ENCODE measurements around the gene ATRNL1.

The ATRNL1 gene

GRCh38 chr10:115985786-115986185 is 892.6 kb downstream of the ATRNL1 start:
- no peak for DNase-seq (ENCODE audit: low spot score)

DNA sequence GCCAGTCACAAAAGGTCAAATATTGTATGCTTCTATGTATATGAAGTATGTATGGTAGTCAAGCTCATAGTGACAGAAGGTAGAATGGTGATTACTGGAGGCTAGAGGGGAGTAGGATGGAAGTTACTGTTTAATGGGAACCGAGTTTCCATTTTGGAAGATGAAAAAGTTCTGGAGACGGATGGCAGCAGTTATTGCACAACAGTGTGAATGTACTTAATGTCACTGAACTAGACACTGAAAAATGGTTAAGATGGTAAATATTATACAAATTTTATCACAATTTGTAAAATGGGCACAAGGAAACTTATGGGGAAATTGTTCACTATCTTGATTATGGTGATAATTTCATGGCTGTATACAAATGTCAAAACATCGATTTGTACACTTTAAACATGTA is 895.2 kb downstream of the ATRNL1 start:
- DNase-seq (ENCODE audit: low spot score): no peak

DNA sequence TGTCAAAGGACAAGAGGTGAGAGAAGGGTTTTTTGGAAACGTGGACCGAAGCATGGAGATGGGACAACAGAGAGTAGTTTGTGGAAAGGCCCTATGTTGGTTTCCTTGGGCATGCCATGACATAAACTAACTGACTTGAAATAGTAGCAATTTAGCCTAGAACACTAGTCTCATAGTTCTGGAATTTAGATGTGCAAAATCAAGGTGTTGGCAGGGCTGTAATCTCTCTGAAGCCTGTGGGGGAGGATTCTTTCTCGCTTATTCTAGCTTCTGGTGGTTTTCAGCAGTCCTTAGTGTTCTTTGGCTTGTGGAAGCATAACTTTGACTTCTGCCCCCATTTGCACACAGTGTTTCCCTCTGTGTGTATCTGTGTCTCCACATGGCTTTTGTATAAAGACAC is 896.5 kb downstream of the ATRNL1 start:
- DNase-seq (ENCODE audit: low spot score): no peak

- no peak for DNase-seq (ENCODE audit: low spot score)
These were observed 899.2 kb downstream of the ATRNL1 start for GRCh38 chr10:115992236-115992986.

GRCh38 chr10:115996031-115996430 is 902.9 kb downstream of the ATRNL1 start:
- no peak for DNase-seq (ENCODE audit: low spot score)

- DNase-seq (ENCODE audit: low spot score): no peak
These were observed 905.1 kb downstream of the ATRNL1 start for GRCh38 chr10:115998301-115998700.
